HCT116 (cell line): Measurements from ENCODE around the gene PTPN23.

Experiments used
- EZH2 ChIP-seq: fragments of 200-600 bp; sonication (generic); IDR thresholded peaks from 2 replicates; pipeline ENCODE4 v1.6.1; 2017; ENCODE audit warnings: antibody characterized with exemption, mixed run types
- JUND ChIP-seq: IDR thresholded peaks from 2 replicates; pipeline ENCODE4 v1.6.1; 2012
- POLR2A ChIP-seq: IDR thresholded peaks from 2 replicates; pipeline ENCODE4 v1.7.0; 2011; ENCODE audit warnings: borderline replicate concordance; ENCODE audit not compliant: insufficient read depth, insufficient read length; ENCODE audit errors: extremely low read depth
- POLR2AphosphoS5 ChIP-seq: IDR thresholded peaks from 2 replicates; pipeline ENCODE4 v1.6.1; 2011; ENCODE audit warnings: mild to moderate bottlenecking, low read depth, low read length, moderate library complexity
- SP1 ChIP-seq: IDR thresholded peaks from 2 replicates; pipeline ENCODE4 v1.6.1; 2012; ENCODE audit warnings: low read depth
- SRF ChIP-seq: IDR thresholded peaks from 2 replicates; pipeline ENCODE4 v1.6.1; 2012; ENCODE audit warnings: low read depth
- TCF7L2 ChIP-seq: IDR thresholded peaks from 2 replicates; pipeline ENCODE4 v1.7.0; 2011; ENCODE audit warnings: borderline replicate concordance, inconsistent platforms; ENCODE audit not compliant: insufficient read depth, insufficient read length; ENCODE audit errors: extremely low read depth
- ZFX ChIP-seq: fragments of 450-650 bp; IDR thresholded peaks from 2 replicates; pipeline ENCODE4 v1.6.1; 2017
- ZNF274 ChIP-seq: fragments of 200-500 bp; sonication (Bioruptor generic); IDR thresholded peaks from 2 replicates; pipeline ENCODE4 v1.6.1; 2014; ENCODE audit warnings: mild to moderate bottlenecking, low read depth, low read length, inconsistent platforms
- TF ChIP-seq, protein P1 (sequence below), 3 experiments: fragments of 200-600 bp in 1 of 3; sonication (generic) in 1 of 3; IDR thresholded peaks in 2 of 3; conservative IDR thresholded peaks in 1 of 3; 2 replicates each; pipeline ENCODE4 v1.5.1; 2012 to 2017; ENCODE audit warnings: low read depth in 2 of 3, low read length in 2 of 3, antibody characterized with exemption in 1 of 3, borderline replicate concordance in 1 of 3, control low read depth in 1 of 3, mild to moderate bottlenecking in 1 of 3, mixed read lengths in 1 of 3, mixed run types in 1 of 3, moderate library complexity in 1 of 3; ENCODE audit not compliant: insufficient read depth in 1 of 3
- TF ChIP-seq, protein P2 (sequence below): IDR thresholded peaks from 2 replicates; pipeline ENCODE4 v1.6.1; 2012; ENCODE audit warnings: low read depth
- TF ChIP-seq, protein P3 (sequence below): IDR thresholded peaks from 2 replicates; pipeline ENCODE4 v1.6.1; 2012

DNA sequence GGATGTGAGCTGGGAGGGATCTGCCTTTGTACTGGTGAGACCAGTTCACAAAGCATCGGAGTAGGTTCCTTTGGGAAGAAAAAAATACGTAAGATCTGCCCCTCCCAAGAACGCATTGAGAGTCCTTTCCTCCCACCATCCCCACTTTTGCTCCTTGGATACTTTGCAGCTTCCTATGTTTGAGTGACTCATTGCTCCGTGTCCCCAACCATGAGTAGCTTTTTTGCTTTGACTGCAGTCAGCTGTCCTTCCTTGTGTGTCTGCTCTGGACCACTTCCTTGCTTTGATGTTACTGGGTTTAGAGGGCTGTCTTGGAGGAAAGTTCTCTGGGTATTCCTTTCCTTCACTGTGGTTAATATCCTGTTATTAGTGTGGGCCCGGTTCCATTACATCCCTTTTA is 43.2 kb upstream of the PTPN23 start:
- TF ChIP-seq, protein P1, sequence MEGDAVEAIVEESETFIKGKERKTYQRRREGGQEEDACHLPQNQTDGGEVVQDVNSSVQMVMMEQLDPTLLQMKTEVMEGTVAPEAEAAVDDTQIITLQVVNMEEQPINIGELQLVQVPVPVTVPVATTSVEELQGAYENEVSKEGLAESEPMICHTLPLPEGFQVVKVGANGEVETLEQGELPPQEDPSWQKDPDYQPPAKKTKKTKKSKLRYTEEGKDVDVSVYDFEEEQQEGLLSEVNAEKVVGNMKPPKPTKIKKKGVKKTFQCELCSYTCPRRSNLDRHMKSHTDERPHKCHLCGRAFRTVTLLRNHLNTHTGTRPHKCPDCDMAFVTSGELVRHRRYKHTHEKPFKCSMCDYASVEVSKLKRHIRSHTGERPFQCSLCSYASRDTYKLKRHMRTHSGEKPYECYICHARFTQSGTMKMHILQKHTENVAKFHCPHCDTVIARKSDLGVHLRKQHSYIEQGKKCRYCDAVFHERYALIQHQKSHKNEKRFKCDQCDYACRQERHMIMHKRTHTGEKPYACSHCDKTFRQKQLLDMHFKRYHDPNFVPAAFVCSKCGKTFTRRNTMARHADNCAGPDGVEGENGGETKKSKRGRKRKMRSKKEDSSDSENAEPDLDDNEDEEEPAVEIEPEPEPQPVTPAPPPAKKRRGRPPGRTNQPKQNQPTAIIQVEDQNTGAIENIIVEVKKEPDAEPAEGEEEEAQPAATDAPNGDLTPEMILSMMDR (IDR thresholded peaks at IDR 0.05 in 2 of 3, conservative IDR thresholded peaks at IDR 0.05 in 1 of 3; ENCODE audit: borderline replicate concordance in 1 of 3, insufficient read depth in 1 of 3, low read depth in 2 of 3, low read length in 2 of 3): no peak
- TF ChIP-seq POLR2A (no peak), ZNF274 (no peak), EZH2 (no peak), ZFX (no peak), SP1 (no peak), POLR2AphosphoS5 (no peak), TCF7L2 (no peak), SRF (no peak), JUND (no peak)
- TF ChIP-seq, protein P2, sequence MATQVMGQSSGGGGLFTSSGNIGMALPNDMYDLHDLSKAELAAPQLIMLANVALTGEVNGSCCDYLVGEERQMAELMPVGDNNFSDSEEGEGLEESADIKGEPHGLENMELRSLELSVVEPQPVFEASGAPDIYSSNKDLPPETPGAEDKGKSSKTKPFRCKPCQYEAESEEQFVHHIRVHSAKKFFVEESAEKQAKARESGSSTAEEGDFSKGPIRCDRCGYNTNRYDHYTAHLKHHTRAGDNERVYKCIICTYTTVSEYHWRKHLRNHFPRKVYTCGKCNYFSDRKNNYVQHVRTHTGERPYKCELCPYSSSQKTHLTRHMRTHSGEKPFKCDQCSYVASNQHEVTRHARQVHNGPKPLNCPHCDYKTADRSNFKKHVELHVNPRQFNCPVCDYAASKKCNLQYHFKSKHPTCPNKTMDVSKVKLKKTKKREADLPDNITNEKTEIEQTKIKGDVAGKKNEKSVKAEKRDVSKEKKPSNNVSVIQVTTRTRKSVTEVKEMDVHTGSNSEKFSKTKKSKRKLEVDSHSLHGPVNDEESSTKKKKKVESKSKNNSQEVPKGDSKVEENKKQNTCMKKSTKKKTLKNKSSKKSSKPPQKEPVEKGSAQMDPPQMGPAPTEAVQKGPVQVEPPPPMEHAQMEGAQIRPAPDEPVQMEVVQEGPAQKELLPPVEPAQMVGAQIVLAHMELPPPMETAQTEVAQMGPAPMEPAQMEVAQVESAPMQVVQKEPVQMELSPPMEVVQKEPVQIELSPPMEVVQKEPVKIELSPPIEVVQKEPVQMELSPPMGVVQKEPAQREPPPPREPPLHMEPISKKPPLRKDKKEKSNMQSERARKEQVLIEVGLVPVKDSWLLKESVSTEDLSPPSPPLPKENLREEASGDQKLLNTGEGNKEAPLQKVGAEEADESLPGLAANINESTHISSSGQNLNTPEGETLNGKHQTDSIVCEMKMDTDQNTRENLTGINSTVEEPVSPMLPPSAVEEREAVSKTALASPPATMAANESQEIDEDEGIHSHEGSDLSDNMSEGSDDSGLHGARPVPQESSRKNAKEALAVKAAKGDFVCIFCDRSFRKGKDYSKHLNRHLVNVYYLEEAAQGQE: no peak
- TF ChIP-seq, protein P3, sequence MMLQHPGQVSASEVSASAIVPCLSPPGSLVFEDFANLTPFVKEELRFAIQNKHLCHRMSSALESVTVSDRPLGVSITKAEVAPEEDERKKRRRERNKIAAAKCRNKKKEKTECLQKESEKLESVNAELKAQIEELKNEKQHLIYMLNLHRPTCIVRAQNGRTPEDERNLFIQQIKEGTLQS: no peak
